B cell (primary cell): ENCODE measurements around the gene ATPAF1. TPM values are rescaled to one million over a fixed set of nuclear protein-coding genes. Genes with fewer than 3 reads are reported as not detected.

Source experiments
- ATAC-seq: fragments of 200-7000 bp; cut with Tn5 transposase; one replicate; pipeline ENCODE4 v1.10.0; 2021; ENCODE audit warnings: low read depth, mild to moderate bottlenecking, moderate number of reproducible peaks, moderate library complexity
- CTCF ChIA-PET: fragments of 350-600 bp; sonication (Branson Sonifier 250); formaldehyde crosslinking; loops from one replicate; lab custom pipeline; 2021; ENCODE audit warnings: antibody characterized with exemption, inconsistent platforms; lab: Charles Lee
- POLR2A ChIA-PET: fragments of 350-600 bp; sonication (Branson Sonifier 250); formaldehyde crosslinking; loops from one replicate; lab custom pipeline; 2021; ENCODE audit warnings: antibody characterized with exemption; lab: Charles Lee
- DNase-seq: peaks from one replicate; pipeline ENCODE4 v3.0.0; 2013
- H2AFZ ChIP-seq: 2 replicates; pipeline ENCODE4 v1.6.1; 2012; ENCODE audit warnings: mild to moderate bottlenecking, low read depth, low read length; ENCODE audit not compliant: insufficient read depth, poor library complexity, severe bottlenecking
- H3K27ac ChIP-seq, 2 donors: 1 replicate in 1 of 2; 2 replicates in 1 of 2; pipeline ENCODE4 v1.5.1; 2012 to 2013; ENCODE audit warnings: low read length in 2 of 2, mild to moderate bottlenecking in 2 of 2, moderate library complexity in 1 of 2
- H3K27me3 ChIP-seq, 4 experiments: fragments of 200-600 bp in 1 of 4; sonication (generic) in 1 of 4; replicated peaks in 1 of 4; 1 replicate in 2 of 4; 2 replicates in 2 of 4; pipeline versions ENCODE4 v1.6.1 to v1.7.0; 2013 to 2016; ENCODE audit warnings: low read length in 3 of 4, mild to moderate bottlenecking in 2 of 4, mixed read lengths in 1 of 4, moderate library complexity in 1 of 4; ENCODE audit not compliant: insufficient read depth in 4 of 4, control insufficient read depth in 3 of 4; ENCODE audit errors: control extremely low read depth in 1 of 4
- H3K36me3 ChIP-seq, 2 experiments: replicated peaks in 1 of 2; 1 replicate in 1 of 2; 2 replicates in 1 of 2; pipeline versions ENCODE4 v1.6.1 to v1.7.1; 2013; ENCODE audit warnings: low read length in 1 of 2; ENCODE audit not compliant: insufficient read depth in 2 of 2, control insufficient read depth in 1 of 2; ENCODE audit errors: control extremely low read depth in 1 of 2, extremely low read depth in 1 of 2
- H3K4me1 ChIP-seq, 2 donors: fragments of 200-600 bp in 1 of 2; sonication (generic) in 1 of 2; 1 replicate in 1 of 2; 2 replicates in 1 of 2; pipeline versions ENCODE4 v1.5.1 to v1.6.1; 2013 to 2017; ENCODE audit warnings: low read length in 2 of 2; ENCODE audit not compliant: control insufficient read depth in 2 of 2, insufficient read depth in 2 of 2
- H3K4me2 ChIP-seq: replicated peaks from 2 replicates; pipeline ENCODE3; 2012; ENCODE audit warnings: mild to moderate bottlenecking, low read depth, low read length; ENCODE audit not compliant: poor library complexity, severe bottlenecking
- H3K4me3 ChIP-seq, 5 experiments: fragments of 200-600 bp in 1 of 5; sonication (generic) in 1 of 5; 1 replicate in 3 of 5; 2 replicates in 2 of 5; pipeline versions ENCODE4 v1.5.1 to v1.7.0; 2011 to 2016; ENCODE audit warnings: low read length in 4 of 5, mild to moderate bottlenecking in 4 of 5, low read depth in 2 of 5, control low read depth in 1 of 5, moderate library complexity in 1 of 5; ENCODE audit not compliant: insufficient read depth in 1 of 5; ENCODE audit errors: control extremely low read depth in 1 of 5, extremely low read depth in 1 of 5
- H3K79me2 ChIP-seq: fragments of 200-600 bp; sonication (generic); one replicate; pipeline ENCODE4 v1.6.0; 2016; ENCODE audit warnings: low read length; ENCODE audit not compliant: control insufficient read depth, insufficient read depth
- H3K9ac ChIP-seq: fragments of 200-600 bp; sonication (generic); 2 replicates; pipeline ENCODE4 v1.6.1; 2017; ENCODE audit warnings: mild to moderate bottlenecking, low read length, moderate library complexity
- H3K9me3 ChIP-seq, 3 donors: one replicate each; pipeline versions ENCODE4 v1.6.1 to v1.7.1; 2013; ENCODE audit warnings: low read length in 2 of 3; ENCODE audit not compliant: control insufficient read depth in 2 of 3, insufficient read depth in 1 of 3; ENCODE audit errors: control extremely low read depth in 1 of 3
- H4K20me1 ChIP-seq: 2 replicates; pipeline ENCODE4 v1.6.0; 2012; ENCODE audit warnings: mild to moderate bottlenecking, low read length; ENCODE audit not compliant: insufficient read depth, control insufficient read depth, poor library complexity, severe bottlenecking
- H3K27ac Mint-ChIP-seq: one replicate; pipeline ENCODE4 v1.8.0; 2021; ENCODE audit warnings: mixed read lengths
- H3K27me3 Mint-ChIP-seq: one replicate; pipeline ENCODE4 v1.8.0; 2021; ENCODE audit warnings: mixed read lengths
- H3K4me1 Mint-ChIP-seq: one replicate; pipeline ENCODE4 v1.8.0; 2021; ENCODE audit warnings: mixed read lengths
- H3K4me3 Mint-ChIP-seq: one replicate; pipeline ENCODE4 v1.8.0; 2021; ENCODE audit warnings: mixed read lengths
- H3K9me3 Mint-ChIP-seq: one replicate; pipeline ENCODE4 v1.8.0; 2022; ENCODE audit warnings: mixed read lengths; ENCODE audit not compliant: insufficient read depth
- CTCF ChIP-seq: fragments of 200-600 bp; IDR thresholded peaks from one replicate; pipeline ENCODE4 v1.8.0; 2022; ENCODE audit warnings: antibody characterized with exemption, mild to moderate bottlenecking
- EZH2 ChIP-seq: IDR thresholded peaks from 2 replicates; pipeline ENCODE4 v1.6.1; 2012; ENCODE audit warnings: borderline replicate concordance, low read depth, mild to moderate bottlenecking, moderate library complexity, low read length; ENCODE audit not compliant: insufficient read depth, poor library complexity, severe bottlenecking
- WGBS: methylation state at CpG from one replicate; pipeline ENCODE4 v1.1.5; 2013; ENCODE audit warnings: missing lambda C conversion rate; ENCODE audit not compliant: insufficient coverage; 5-methylcytosine and 5-hydroxymethylcytosine counted together
- intact Hi-C: fragments of 100-400 bp; cut with micrococcal nuclease; formaldehyde crosslinking; loops from one replicate; pipeline ENCODE4 v1.10.0; 2022
- polyA plus RNA-seq: library from polyadenylated mRNA; depleted of rRNA; stranded (reverse); fragments of >200 nt; gene quantifications from 2 replicates; pipeline ENCODE4 v1.2.3, GENCODE V29; 2012
- total RNA-seq, 2 donors: library from RNA; stranded (reverse); fragments of 120-200 nt in 1 of 2; gene quantifications; 1 replicate in 1 of 2; 2 replicates in 1 of 2; pipeline versions ENCODE4 v1.2.3 to v1.2.4, GENCODE V29; 2013 to 2022

ATPAF1 gene
- total and polyA plus RNA-seq, 2 donors (not counting 1 experiment from before 2014, with no cell fraction given), result 18.3 to 22.0 TPM

DNA sequence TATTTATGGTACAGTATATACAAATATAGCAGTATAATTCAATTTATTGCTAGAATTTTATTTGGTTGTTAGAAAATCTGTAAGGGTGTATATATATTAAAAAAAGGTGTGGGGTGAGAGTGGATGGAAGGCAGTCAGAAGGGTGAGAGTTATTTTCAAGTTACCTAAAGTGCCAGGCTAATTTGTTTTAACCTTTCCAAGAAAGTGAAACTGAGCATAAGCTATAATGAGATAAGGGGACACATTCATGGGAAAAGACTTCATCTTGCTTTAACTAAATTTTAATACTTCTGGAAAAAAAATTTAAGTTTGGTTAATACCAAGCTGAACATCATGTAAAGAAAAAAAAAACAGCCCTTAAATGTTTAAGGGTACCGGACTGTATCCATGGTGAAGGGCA lies 8.4 kb upstream of the ATPAF1 start:
- Histone ChIP-seq H3K27ac (peak overlapping the region in 1 of 2 donors; percentile 61), H2AFZ (no peak overlapping the region), H3K36me3 (peaks cover 14 to 41% of the 10 kb centered on the region in 2 experiments), H3K4me1 (peaks cover 5 to 9% of the 10 kb centered on the region in 2 donors), H4K20me1 (no peaks in the 10 kb centered on the region), H3K9ac (no peak overlapping the region), H3K4me3 (no peak overlapping the region), H3K79me2 (no peaks in the 10 kb centered on the region), H3K27me3 (no peaks in the 10 kb centered on the region), H3K9me3 (no peaks in the 10 kb centered on the region), H3K4me2 (no peak overlapping the region)
- TF ChIP-seq EZH2, result no peak
- TF ChIP-seq CTCF, result no peak
- H3K9me3 Mint-ChIP-seq, result no peaks in the 10 kb centered on the region
- ATAC-seq, result no peak
- H3K4me3 Mint-ChIP-seq, result no peak overlapping the region
- no peak overlapping the region for H3K27ac Mint-ChIP-seq
- H3K4me1 Mint-ChIP-seq, result peaks cover 13% of the 10 kb centered on the region
- POLR2A ChIA-PET, result no interaction called here
- CTCF ChIA-PET, result interaction anchor here (1.2 to 4.8 kb wide), 3 partner anchors 26 to 144 kb away, joined by 3 to 24 read pairs (median 7); no protein-coding TSS in a partner anchor
- no CpG with 5 or more reads among the region's 1 CpG for WGBS
- intact Hi-C loops, result loop anchor here (5.0 kb wide), 1 partner anchor 74 kb away; the partner anchor contains the start of gene MKNK1
- no peaks in the 10 kb centered on the region for H3K27me3 Mint-ChIP-seq
- no peak for DNase-seq

GRCh38 chr1:46675549-46676314 lies 7.6 kb upstream of the ATPAF1 start:
- H3K9me3 Mint-ChIP-seq, result no peaks in the 10 kb centered on the region
- DNase-seq (no peak), ATAC-seq (no peak)
- no peak overlapping the region for H2AFZ ChIP-seq
- peaks cover 12 to 37% of the 10 kb centered on the region in 2 experiments for H3K36me3 ChIP-seq
- ChIA-PET POLR2A (no interaction called here), CTCF (interaction anchor here (4.8 kb wide), 1 partner anchor 50 kb away, joined by 24 read pairs; no protein-coding TSS in a partner anchor)
- H3K4me3 ChIP-seq, result no peak overlapping the region
- H3K4me3 Mint-ChIP-seq, result no peak overlapping the region
- peak overlapping the region; percentile 16 for H3K4me2 ChIP-seq
- H3K4me1 ChIP-seq, result peaks cover 5 to 9% of the 10 kb centered on the region in 2 donors
- H3K27ac ChIP-seq, result peak overlapping the region; percentile 41 to 61
- no peaks in the 10 kb centered on the region for H3K79me2 ChIP-seq
- H3K4me1 Mint-ChIP-seq, result peaks cover 13% of the 10 kb centered on the region
- intact Hi-C loops, result loop anchor here (5.0 kb wide), 1 partner anchor 73 kb away; the partner anchor contains the start of gene MKNK1
- TF ChIP-seq CTCF (no peak), EZH2 (no peak)
- peak overlapping the region; percentile 78 for H3K27ac Mint-ChIP-seq
- no peaks in the 10 kb centered on the region for H3K27me3 Mint-ChIP-seq
- no peaks in the 10 kb centered on the region for H4K20me1 ChIP-seq
- no peaks in the 10 kb centered on the region for H3K27me3 ChIP-seq
- H3K9ac ChIP-seq, result peak overlapping the region; percentile 4
- no peaks in the 10 kb centered on the region for H3K9me3 ChIP-seq
- no CpG with 5 or more reads among the region's 1 CpG for WGBS
